GM23248 (cell line): ENCODE measurements around the gene TALDO1. TPM values are rescaled to one million over a fixed set of nuclear protein-coding genes. Genes with fewer than 3 reads are reported as not detected.

ENCODE experiments used
- DNase-seq: peaks from one replicate; pipeline ENCODE4 v3.0.0-alpha.2; 2015
- H2AFZ ChIP-seq: fragments of 200-600 bp; sonication (generic); 2 replicates; pipeline ENCODE4 v1.6.1; 2016; ENCODE audit warnings: antibody characterized with exemption
- H3F3A ChIP-seq: fragments of 200-600 bp; sonication (generic); 2 replicates; pipeline ENCODE4 v1.6.1; 2016; ENCODE audit warnings: mild to moderate bottlenecking, antibody characterized with exemption, mixed run types; ENCODE audit not compliant: insufficient read depth
- H3K27ac ChIP-seq: fragments of 200-600 bp; sonication (generic); 2 replicates; pipeline ENCODE4 v1.5.1; 2016; ENCODE audit warnings: mild to moderate bottlenecking
- H3K27me3 ChIP-seq: fragments of 200-600 bp; sonication (generic); replicated peaks from 2 replicates; pipeline ENCODE4 v1.6.1; 2016; ENCODE audit warnings: mild to moderate bottlenecking; ENCODE audit not compliant: insufficient read depth
- H3K36me3 ChIP-seq: fragments of 200-600 bp; sonication (generic); 2 replicates; pipeline ENCODE4 v1.6.1; 2016; ENCODE audit warnings: low read depth, mild to moderate bottlenecking
- H3K4me1 ChIP-seq: fragments of 200-600 bp; sonication (generic); 2 replicates; pipeline ENCODE4 v1.6.1; 2016; ENCODE audit warnings: mild to moderate bottlenecking; ENCODE audit not compliant: insufficient read depth
- H3K4me2 ChIP-seq: fragments of 200-600 bp; sonication (generic); one replicate; pipeline ENCODE4 v1.6.1; 2016; ENCODE audit warnings: mild to moderate bottlenecking; ENCODE audit not compliant: unreplicated experiment
- H3K4me3 ChIP-seq: fragments of 200-600 bp; sonication (generic); 2 replicates; pipeline ENCODE4 v1.5.1; 2016; ENCODE audit warnings: mild to moderate bottlenecking
- H3K79me2 ChIP-seq: fragments of 200-600 bp; sonication (generic); 2 replicates; pipeline ENCODE4 v1.6.1; 2016; ENCODE audit warnings: mild to moderate bottlenecking; ENCODE audit not compliant: insufficient read depth
- H3K9ac ChIP-seq: fragments of 200-600 bp; sonication (generic); 2 replicates; pipeline ENCODE4 v1.6.1; 2016; ENCODE audit warnings: mild to moderate bottlenecking
- H3K9me2 ChIP-seq: fragments of 200-600 bp; sonication (generic); 2 replicates; pipeline ENCODE4 v1.6.1; 2016; ENCODE audit warnings: mixed run types, mild to moderate bottlenecking, moderate library complexity; ENCODE audit not compliant: insufficient read depth
- H3K9me3 ChIP-seq: fragments of 200-600 bp; sonication (generic); one replicate; pipeline ENCODE4 v1.6.1; 2017; ENCODE audit warnings: low read depth
- H4K20me1 ChIP-seq: fragments of 200-600 bp; sonication (generic); 2 replicates; pipeline ENCODE4 v1.6.0; 2016; ENCODE audit not compliant: insufficient read depth
- EZH2 ChIP-seq: fragments of 200-600 bp; sonication (generic); IDR thresholded peaks from 2 replicates; pipeline ENCODE4 v1.6.1; 2018; ENCODE audit warnings: antibody characterized with exemption, mild to moderate bottlenecking; ENCODE audit not compliant: insufficient read depth, poor library complexity, severe bottlenecking
- EZH2phosphoT487 ChIP-seq: fragments of 200-600 bp; sonication (generic); IDR thresholded peaks from 2 replicates; pipeline ENCODE4 v1.6.1; 2018; ENCODE audit warnings: antibody characterized with exemption, moderate library complexity, mild to moderate bottlenecking, low read depth; ENCODE audit not compliant: insufficient read depth
- WGBS, 2 experiments: methylation state at CpG; one replicate each; pipeline ENCODE4 v1.1.6; 2015 to 2017; ENCODE audit warnings: low lambda C conversion rate in 2 of 2, low coverage in 1 of 2; ENCODE audit errors: missing lambda C conversion rate in 2 of 2; 5-methylcytosine and 5-hydroxymethylcytosine counted together
- in situ Hi-C: fragments of 300-500 bp; cut with MboI; formaldehyde crosslinking; loops from 2 replicates; pipeline ENCODE4 v1.15.0; 2020
- polyA plus RNA-seq: library from polyadenylated mRNA; unstranded; fragments of >200 nt; fragmentation: Nextera tagmentation; extraction: Ambion mirVana; gene quantifications from 2 replicates; pipeline ENCODE4 v1.2.1, GENCODE V29; 2016
- total RNA-seq: library from RNA; depleted of rRNA; stranded (reverse); fragments of >200 nt; shearing (Covaris generic); gene quantifications from 2 replicates; pipeline ENCODE4 v1.2.3, GENCODE V29; 2014

The TALDO1 gene
- total and polyA plus RNA-seq, 2 experiments from 2014 or later, result 216 to 313 TPM

GRCh38 chr11:742571-743201 is 4.6 kb upstream of the TALDO1 start:
- Histone ChIP-seq H3K9ac (no peak overlapping the region), H3K4me2 (no peak overlapping the region), H3K36me3 (no peaks in the 10 kb centered on the region), H3K9me3 (no peaks in the 10 kb centered on the region), H3K27me3 (0 out of 2 replicates have a peak, but pooled peaks cover 4% of the 10 kb centered on the region), H2AFZ (no peak overlapping the region), H3K9me2 (no peaks in the 10 kb centered on the region), H3K27ac (no peak overlapping the region), H3F3A (no peaks in the 10 kb centered on the region), H3K4me1 (no peaks in the 10 kb centered on the region), H4K20me1 (no peaks in the 10 kb centered on the region), H3K79me2 (peaks cover 4% of the 10 kb centered on the region), H3K4me3 (no peak overlapping the region)
- in situ Hi-C loops, result no loop called here
- no peak for DNase-seq
- 86 to 92% methylated on average over 4 of the region's 4 CpGs for WGBS, 2 experiments
- no peak for TF ChIP-seq EZH2
- TF ChIP-seq EZH2phosphoT487, result no peak

DNA sequence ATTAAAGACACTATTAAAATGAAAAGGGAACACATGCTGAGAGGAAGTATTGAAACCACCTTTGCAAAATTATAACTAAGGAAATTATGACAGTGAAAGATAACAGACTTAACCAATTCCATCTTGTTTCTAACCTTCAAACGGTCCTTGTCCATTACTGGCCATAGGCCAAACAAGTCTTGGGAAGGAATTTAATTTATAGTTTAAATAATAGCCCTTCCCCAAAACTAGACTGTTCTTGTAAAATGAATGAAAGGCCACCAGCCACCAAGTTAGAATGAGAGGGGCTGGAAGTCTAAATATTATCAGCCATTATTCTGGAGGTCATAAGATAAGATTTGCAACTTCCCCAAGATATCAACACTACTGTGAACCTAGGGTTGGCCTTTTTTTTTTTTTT is 1.8 kb upstream of the TALDO1 start:
- peaks cover 10% of the 10 kb centered on the region; the same call in 1 of the 2 replicates for H3K4me1 ChIP-seq
- no peaks in the 10 kb centered on the region for H3K9me2 ChIP-seq
- H3K36me3 ChIP-seq, result no peaks in the 10 kb centered on the region
- WGBS, 2 experiments, result 48 to 62% methylated on average over 1 of the region's 1 CpG
- no peak for DNase-seq
- no peak overlapping the region for H3K4me3 ChIP-seq
- H3K27me3 ChIP-seq, result no peaks in the 10 kb centered on the region
- in situ Hi-C loops, result no loop called here
- no peak overlapping the region for H3K27ac ChIP-seq
- H2AFZ ChIP-seq, result no peak overlapping the region
- H3F3A ChIP-seq, result peaks cover 9% of the 10 kb centered on the region; the same call in 1 of the 2 replicates
- H3K9ac ChIP-seq, result no peak overlapping the region
- H3K79me2 ChIP-seq, result peaks cover 31% of the 10 kb centered on the region
- H4K20me1 ChIP-seq, result no peaks in the 10 kb centered on the region
- no peaks in the 10 kb centered on the region for H3K9me3 ChIP-seq
- H3K4me2 ChIP-seq, result no peak overlapping the region
- no peak for TF ChIP-seq EZH2
- TF ChIP-seq EZH2phosphoT487, result no peak

DNA sequence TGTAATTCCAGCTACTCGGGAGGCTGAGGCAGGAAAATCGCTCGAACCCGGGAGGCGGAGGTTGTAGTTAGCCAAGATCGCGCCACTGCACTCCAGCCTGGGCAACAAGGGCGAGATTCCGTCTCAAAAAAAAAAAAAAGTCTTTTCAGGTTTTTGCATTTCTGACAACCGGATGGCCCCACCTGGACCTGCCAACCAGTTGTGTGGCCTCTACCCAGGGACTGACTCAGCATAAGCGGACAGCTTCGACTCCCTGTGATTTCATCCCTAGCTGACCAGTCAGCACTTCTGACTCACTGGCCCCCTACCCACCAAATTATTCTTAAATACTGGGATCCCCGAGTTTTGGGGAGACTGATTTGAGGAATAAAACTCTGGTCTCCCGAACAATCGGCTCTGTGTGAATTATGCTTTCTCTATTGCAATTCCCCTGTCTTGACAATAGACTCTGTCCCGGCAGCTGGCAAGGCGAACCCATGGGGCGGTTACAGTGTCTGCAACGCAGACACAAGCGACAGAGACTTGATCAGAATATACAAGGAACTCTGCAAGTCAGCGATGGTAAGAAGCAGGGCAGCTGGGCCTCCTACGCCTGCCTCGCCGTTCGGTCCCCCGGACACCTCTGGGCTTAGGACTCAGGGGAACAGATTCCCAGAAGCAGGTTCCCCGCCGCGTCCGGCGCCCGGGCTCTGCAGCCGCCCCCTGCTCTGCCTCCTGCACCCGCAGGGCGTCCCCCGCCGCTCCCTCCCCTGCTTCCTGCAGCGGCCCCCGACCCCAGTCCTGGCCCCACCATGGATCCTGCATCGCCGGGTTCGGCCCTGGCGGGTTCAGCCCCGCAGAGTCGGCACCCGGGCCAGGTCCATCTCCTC is 741 bp upstream of the TALDO1 start:
- Histone ChIP-seq H3K79me2 (peaks cover 42% of the 10 kb centered on the region), H3K9me2 (no peaks in the 10 kb centered on the region), H3K36me3 (no peaks in the 10 kb centered on the region), H3K4me1 (peaks cover 10% of the 10 kb centered on the region; the same call in 1 of the 2 replicates), H3F3A (peaks cover 9% of the 10 kb centered on the region; the same call in 1 of the 2 replicates), H3K27me3 (no peaks in the 10 kb centered on the region), H3K9me3 (no peaks in the 10 kb centered on the region), H3K9ac (peak overlapping the region; percentile 93), H3K27ac (no peak overlapping the region; the same call in 1 of the 2 replicates), H3K4me2 (peak overlapping the region; percentile 63), H2AFZ (peak overlapping the region; percentile 85), H3K4me3 (peak overlapping the region; percentile 87), H4K20me1 (no peaks in the 10 kb centered on the region)
- no peak for TF ChIP-seq EZH2
- no peak for TF ChIP-seq EZH2phosphoT487
- peak; percentile 52 for DNase-seq
- 23% methylated on average over 31 to 45 of the region's 46 CpGs for WGBS, 2 experiments
- in situ Hi-C loops, result no loop called here

GRCh38 chr11:748007-748359 is 719 bp downstream of the TALDO1 start:
- no peaks in the 10 kb centered on the region for H3K27me3 ChIP-seq
- H2AFZ ChIP-seq, result 0 out of 2 replicates have a peak overlapping the region, but pooled peaks have one; percentile 85
- peak overlapping the region; percentile 87 for H3K27ac ChIP-seq
- H3K9me3 ChIP-seq, result no peaks in the 10 kb centered on the region
- no peaks in the 10 kb centered on the region for H3K36me3 ChIP-seq
- H3K79me2 ChIP-seq, result peaks cover 57% of the 10 kb centered on the region
- in situ Hi-C loops, result no loop called here
- TF ChIP-seq EZH2, result no peak
- no peak for TF ChIP-seq EZH2phosphoT487
- peak overlapping the region; percentile 93 for H3K4me2 ChIP-seq
- WGBS, 2 experiments, result 22 to 26% methylated on average over 18 of the region's 18 CpGs
- H3F3A ChIP-seq, result peaks cover 9% of the 10 kb centered on the region; the same call in 1 of the 2 replicates
- peak; percentile 69 for DNase-seq
- H3K4me3 ChIP-seq, result peak overlapping the region; percentile 87
- H3K9me2 ChIP-seq, result no peaks in the 10 kb centered on the region
- H4K20me1 ChIP-seq, result no peaks in the 10 kb centered on the region
- H3K9ac ChIP-seq, result peak overlapping the region; percentile 93
- peaks cover 10% of the 10 kb centered on the region; the same call in 1 of the 2 replicates for H3K4me1 ChIP-seq
